Measurements from ENCODE around the gene LRRTM3. TPM values are rescaled to one million over a fixed set of nuclear protein-coding genes. Genes with fewer than 3 reads are reported as not detected.

The LRRTM3 gene
- total RNA-seq, 1 experiment from 2014 or later, result 0.96 TPM

GRCh38 chr10:66981361-66982052 is 55.7 kb downstream of the LRRTM3 start:
- H3K79me2 ChIP-seq (ENCODE audit: insufficient read depth, low read length), result no peaks in the 10 kb centered on the region
- H4K20me1 ChIP-seq (ENCODE audit: control insufficient read depth, insufficient read depth, insufficient read length), result no peaks in the 10 kb centered on the region
- no peak overlapping the region for H2AFZ ChIP-seq (ENCODE audit: low read length)
- H3K79me1 ChIP-seq (ENCODE audit: insufficient read depth, low read depth, low read length, poor library complexity, severe bottlenecking), result no peaks in the 10 kb centered on the region
- no peak for TF ChIP-seq CTCF (conservative IDR thresholded peaks at IDR 0.05)
- no peaks in the 10 kb centered on the region for H3K4me1 Mint-ChIP-seq
- H4K91ac ChIP-seq (ENCODE audit: insufficient read length, low read depth, low read length), result no peak overlapping the region
- no peaks in the 10 kb centered on the region for H3K9me3 Mint-ChIP-seq
- no peak overlapping the region for H3K4ac ChIP-seq (ENCODE audit: low read depth, low read length)
- no peaks in the 10 kb centered on the region for H3K27me3 ChIP-seq (ENCODE audit: insufficient read depth, low read length)
- no peak overlapping the region for H3K56ac ChIP-seq (ENCODE audit: insufficient read length, low read depth, low read length)
- H3K23me2 ChIP-seq (ENCODE audit: insufficient read length, low read depth, low read length, poor library complexity, severe bottlenecking), result no peaks in the 10 kb centered on the region
- H2BK12ac ChIP-seq (ENCODE audit: insufficient read length, low read depth, low read length), result no peak overlapping the region
- H3K27ac Mint-ChIP-seq, result peak overlapping the region in 1 of 3 experiments; percentile 3; a peak in 1 of 7 replicates
- no peak overlapping the region for H4K8ac ChIP-seq (replicated peaks; ENCODE audit: insufficient read length, low read depth, low read length)
- H2BK5ac ChIP-seq (ENCODE audit: insufficient read length, low read length), result no peak overlapping the region
- no peak overlapping the region for H3K4me3 Mint-ChIP-seq
- H3K9me3 ChIP-seq (ENCODE audit: control insufficient read depth, low read depth, low read length), result no peaks in the 10 kb centered on the region
- no peak for DNase-seq
- H3K4me1 ChIP-seq (ENCODE audit: insufficient read depth, low read length), result no peaks in the 10 kb centered on the region
- no peak overlapping the region for H2BK20ac ChIP-seq (ENCODE audit: low read depth, low read length, poor library complexity, severe bottlenecking)
- no peak overlapping the region for H2AK5ac ChIP-seq (ENCODE audit: insufficient read length, low read length)
- no peak overlapping the region for H3T11ph ChIP-seq (ENCODE audit: low read length)
- H3K23ac ChIP-seq (ENCODE audit: insufficient read length, low read depth, low read length), result no peak overlapping the region
- WGBS (ENCODE audit: extremely low coverage, insufficient read length, low lambda C conversion rate), result no CpG with 5 or more reads among the region's 3 CpGs
- no peak overlapping the region for H3K14ac ChIP-seq (ENCODE audit: insufficient read depth, low read length)
- no peak overlapping the region for H3K4me2 ChIP-seq (ENCODE audit: insufficient read depth, insufficient read length, low read length)
- H3K9ac ChIP-seq (ENCODE audit: extremely low read depth, insufficient read length, low read length), result no peak overlapping the region
- H4K5ac ChIP-seq (ENCODE audit: insufficient read length, low read depth, low read length), result no peak overlapping the region
- H2BK15ac ChIP-seq (ENCODE audit: low read depth, low read length), result no peak overlapping the region
- no peak overlapping the region for H3K18ac ChIP-seq (ENCODE audit: insufficient read length, low read depth, low read length)
- H2BK120ac ChIP-seq (ENCODE audit: low read depth, low read length, poor library complexity, severe bottlenecking), result no peak overlapping the region
- H3K27ac ChIP-seq (ENCODE audit: insufficient read length, low read depth, low read length), result no peak overlapping the region
- H3K27me3 Mint-ChIP-seq (ENCODE audit: low read depth), result no peaks in the 10 kb centered on the region
- no peaks in the 10 kb centered on the region for H3K36me3 Mint-ChIP-seq (ENCODE audit: insufficient read depth in 1 of 3, low read depth in 3 of 3)
